Measurements from ENCODE around the gene RETREG2. TPM values are rescaled to one million over a fixed set of nuclear protein-coding genes. Genes with fewer than 3 reads are reported as not detected.

The RETREG2 gene
- total and polyA plus RNA-seq, 2 of the 8 experiments (the other 6 are each of a cell fraction or from before 2014, with no cell fraction given) = 51.3 to 67.4 TPM

Other genes starting within 250 kb of the RETREG2 start
- gene CDK5R2, start 218.6 kb upstream of the RETREG2 start, total RNA-seq (2021; fragmentation: NEBNext Ultra II Directional; extraction: Animal tissue kit (Norgen Biotek cat#: 25700)) = not detected in 2 replicates
- 0.14 TPM in 2 replicates for gene CDK5R2, start 218.6 kb upstream of the RETREG2 start, polyA plus RNA-seq (2011; rRNA removed)
- not detected in 2 replicates for gene FEV, start 193.1 kb upstream of the RETREG2 start, total RNA-seq (2021; fragmentation: NEBNext Ultra II Directional; extraction: Animal tissue kit (Norgen Biotek cat#: 25700))
- gene FEV, start 193.1 kb upstream of the RETREG2 start, polyA plus RNA-seq (2011; rRNA removed) = not detected in 2 replicates
- gene CRYBA2, start 184.9 kb upstream of the RETREG2 start, total RNA-seq (2021; fragmentation: NEBNext Ultra II Directional; extraction: Animal tissue kit (Norgen Biotek cat#: 25700)) = not detected in 2 replicates
- gene CRYBA2, start 184.9 kb upstream of the RETREG2 start, polyA plus RNA-seq (2011; rRNA removed) = not detected in 2 replicates
- 0.13 and 0.19 TPM in 2 replicates for gene CFAP65, start 136.8 kb upstream of the RETREG2 start, total RNA-seq (2021; fragmentation: NEBNext Ultra II Directional; extraction: Animal tissue kit (Norgen Biotek cat#: 25700))
- 0.38 and 0.45 TPM in 2 replicates for gene CFAP65, start 136.8 kb upstream of the RETREG2 start, polyA plus RNA-seq (2011; rRNA removed)
- not detected in 2 replicates for gene IHH, start 117.4 kb upstream of the RETREG2 start, total RNA-seq (2021; fragmentation: NEBNext Ultra II Directional; extraction: Animal tissue kit (Norgen Biotek cat#: 25700))
- 0.03 and 0.13 TPM in 2 replicates for gene IHH, start 117.4 kb upstream of the RETREG2 start, polyA plus RNA-seq (2011; rRNA removed)
- 22.7 and 25.7 TPM in 2 replicates for gene NHEJ1, start 17.5 kb upstream of the RETREG2 start, total RNA-seq (2021; fragmentation: NEBNext Ultra II Directional; extraction: Animal tissue kit (Norgen Biotek cat#: 25700))
- gene NHEJ1, start 17.5 kb upstream of the RETREG2 start, polyA plus RNA-seq (2011; rRNA removed) = 19.4 and 24.1 TPM in 2 replicates
- gene SLC23A3, start 8.2 kb upstream of the RETREG2 start, total RNA-seq (2021; fragmentation: NEBNext Ultra II Directional; extraction: Animal tissue kit (Norgen Biotek cat#: 25700)) = 0.84 and 0.90 TPM in 2 replicates
- gene SLC23A3, start 8.2 kb upstream of the RETREG2 start, polyA plus RNA-seq (2011; rRNA removed) = 0.31 and 0.35 TPM in 2 replicates
- 32.9 and 33.0 TPM in 2 replicates for gene CNPPD1, start 1.4 kb upstream of the RETREG2 start, total RNA-seq (2021; fragmentation: NEBNext Ultra II Directional; extraction: Animal tissue kit (Norgen Biotek cat#: 25700))
- 35.9 and 44.8 TPM in 2 replicates for gene CNPPD1, start 1.4 kb upstream of the RETREG2 start, polyA plus RNA-seq (2011; rRNA removed)
- gene ZFAND2B, start 28.5 kb downstream of the RETREG2 start, total RNA-seq (2021; fragmentation: NEBNext Ultra II Directional; extraction: Animal tissue kit (Norgen Biotek cat#: 25700)) = 16.0 and 16.6 TPM in 2 replicates
- gene ZFAND2B, start 28.5 kb downstream of the RETREG2 start, polyA plus RNA-seq (2011; rRNA removed) = 17.9 and 20.2 TPM in 2 replicates
- gene ABCB6, start 40.7 kb downstream of the RETREG2 start, total RNA-seq (2021; fragmentation: NEBNext Ultra II Directional; extraction: Animal tissue kit (Norgen Biotek cat#: 25700)) = 44.9 and 49.9 TPM in 2 replicates
- 50.6 and 65.6 TPM in 2 replicates for gene ABCB6, start 40.7 kb downstream of the RETREG2 start, polyA plus RNA-seq (2011; rRNA removed)
- gene ATG9A, start 51.4 kb downstream of the RETREG2 start, total RNA-seq (2021; fragmentation: NEBNext Ultra II Directional; extraction: Animal tissue kit (Norgen Biotek cat#: 25700)) = 43.6 and 43.8 TPM in 2 replicates
- 66.8 and 82.2 TPM in 2 replicates for gene ATG9A, start 51.4 kb downstream of the RETREG2 start, polyA plus RNA-seq (2011; rRNA removed)
- 44.4 and 50.1 TPM in 2 replicates for gene ANKZF1, start 51.5 kb downstream of the RETREG2 start, total RNA-seq (2021; fragmentation: NEBNext Ultra II Directional; extraction: Animal tissue kit (Norgen Biotek cat#: 25700))
- gene ANKZF1, start 51.5 kb downstream of the RETREG2 start, polyA plus RNA-seq (2011; rRNA removed) = 32.5 and 43.7 TPM in 2 replicates
- 3.2 and 3.7 TPM in 2 replicates for gene GLB1L, start 67.2 kb downstream of the RETREG2 start, total RNA-seq (2021; fragmentation: NEBNext Ultra II Directional; extraction: Animal tissue kit (Norgen Biotek cat#: 25700))
- 3.7 and 4.0 TPM in 2 replicates for gene GLB1L, start 67.2 kb downstream of the RETREG2 start, polyA plus RNA-seq (2011; rRNA removed)
- 17.0 and 21.3 TPM in 2 replicates for gene STK16, start 67.2 kb downstream of the RETREG2 start, total RNA-seq (2021; fragmentation: NEBNext Ultra II Directional; extraction: Animal tissue kit (Norgen Biotek cat#: 25700))
- 51.4 and 69.9 TPM in 2 replicates for gene STK16, start 67.2 kb downstream of the RETREG2 start, polyA plus RNA-seq (2011; rRNA removed)
- gene TUBA4B, start 75.0 kb downstream of the RETREG2 start, total RNA-seq (2021; fragmentation: NEBNext Ultra II Directional; extraction: Animal tissue kit (Norgen Biotek cat#: 25700)) = 0.24 TPM in 1 of 2 replicates, not detected in the other
- 0.08 and 0.25 TPM in 2 replicates for gene TUBA4B, start 75.0 kb downstream of the RETREG2 start, polyA plus RNA-seq (2011; rRNA removed)
- gene TUBA4A, start 75.6 kb downstream of the RETREG2 start, total RNA-seq (2021; fragmentation: NEBNext Ultra II Directional; extraction: Animal tissue kit (Norgen Biotek cat#: 25700)) = 59.5 and 67.3 TPM in 2 replicates
- 172 and 174 TPM in 2 replicates for gene TUBA4A, start 75.6 kb downstream of the RETREG2 start, polyA plus RNA-seq (2011; rRNA removed)
- 26.3 and 33.5 TPM in 2 replicates for gene DNAJB2, start 101.1 kb downstream of the RETREG2 start, total RNA-seq (2021; fragmentation: NEBNext Ultra II Directional; extraction: Animal tissue kit (Norgen Biotek cat#: 25700))
- 21.0 and 28.6 TPM in 2 replicates for gene DNAJB2, start 101.1 kb downstream of the RETREG2 start, polyA plus RNA-seq (2011; rRNA removed)
- gene PTPRN, start 131.1 kb downstream of the RETREG2 start, total RNA-seq (2021; fragmentation: NEBNext Ultra II Directional; extraction: Animal tissue kit (Norgen Biotek cat#: 25700)) = 5.2 and 5.4 TPM in 2 replicates
- gene PTPRN, start 131.1 kb downstream of the RETREG2 start, polyA plus RNA-seq (2011; rRNA removed) = 8.2 and 17.4 TPM in 2 replicates
- not detected in 2 replicates for gene RESP18, start 154.5 kb downstream of the RETREG2 start, total RNA-seq (2021; fragmentation: NEBNext Ultra II Directional; extraction: Animal tissue kit (Norgen Biotek cat#: 25700))
- gene RESP18, start 154.5 kb downstream of the RETREG2 start, polyA plus RNA-seq (2011; rRNA removed) = 0.11 TPM in 1 of 2 replicates, not detected in the other
- gene DNPEP, start 209.6 kb downstream of the RETREG2 start, total RNA-seq (2021; fragmentation: NEBNext Ultra II Directional; extraction: Animal tissue kit (Norgen Biotek cat#: 25700)) = 59.8 and 64.2 TPM in 2 replicates
- gene DNPEP, start 209.6 kb downstream of the RETREG2 start, polyA plus RNA-seq (2011; rRNA removed) = 109 and 142 TPM in 2 replicates
- gene DES, start 240.1 kb downstream of the RETREG2 start, total RNA-seq (2021; fragmentation: NEBNext Ultra II Directional; extraction: Animal tissue kit (Norgen Biotek cat#: 25700)) = 1.5 and 1.8 TPM in 2 replicates
- gene DES, start 240.1 kb downstream of the RETREG2 start, polyA plus RNA-seq (2011; rRNA removed) = 3.8 and 4.3 TPM in 2 replicates

Measured in H1 (cell line).